GM18867 (cell line): ENCODE data around the gene CHST9.
A peak's percentile ranks its signal among the peaks of the same experiment; 100 is the strongest.
"Not testable (repeated sequence)": the region's sequence is repeated elsewhere in the genome, so short reads cannot be mapped to it uniquely, and the experiment has no call there.

Experiments
- ATAC-seq: cut with Tn5 transposase; IDR thresholded peaks from one replicate; pipeline ENCODE4 v1.9.1; 2021; ENCODE audit warnings: mild to moderate bottlenecking, moderate library complexity; ENCODE audit not compliant: unreplicated experiment

The CHST9 gene

GRCh38 chr18:27009293-27009692 is 175.8 kb downstream of the CHST9 start:
- no peak for ATAC-seq

GRCh38 chr18:27008575-27008974 is 176.5 kb downstream of the CHST9 start:
- no peak for ATAC-seq

- ATAC-seq, result no peak
Observed at GRCh38 chr18:27007880-27008279, 177.2 kb downstream of the CHST9 start.

- peak; percentile 80 for ATAC-seq
Observed at GRCh38 chr18:27005589-27005988, 179.5 kb downstream of the CHST9 start.

GRCh38 chr18:27004056-27004829 is 180.9 kb downstream of the CHST9 start:
- no peak for ATAC-seq

GRCh38 chr18:26999797-27000196 is 185.3 kb downstream of the CHST9 start:
- ATAC-seq, result no peak

GRCh38 chr18:26993568-26993967 is 191.5 kb downstream of the CHST9 start:
- ATAC-seq, result peak; percentile 78

GRCh38 chr18:26992926-26993325 is 192.2 kb downstream of the CHST9 start:
- peak; percentile 67 for ATAC-seq

GRCh38 chr18:26989842-26990241 is 195.3 kb downstream of the CHST9 start:
- ATAC-seq, result no peak

- no peak for ATAC-seq
Observed at GRCh38 chr18:26981360-26982082, 203.6 kb downstream of the CHST9 start.

GRCh38 chr18:26978812-26979341 is 206.2 kb downstream of the CHST9 start:
- ATAC-seq, result peak; percentile 98

- ATAC-seq, result no peak
Observed at GRCh38 chr18:26977781-26978180, 207.3 kb downstream of the CHST9 start.

- no peak for ATAC-seq
Observed at GRCh38 chr18:26976206-26976605, 208.9 kb downstream of the CHST9 start.

GRCh38 chr18:26972549-26972948 is 212.6 kb downstream of the CHST9 start:
- not testable (repeated sequence) for ATAC-seq

GRCh38 chr18:26971409-26971808 is 213.7 kb downstream of the CHST9 start:
- ATAC-seq, result no peak

GRCh38 chr18:26970637-26971036 is 214.5 kb downstream of the CHST9 start:
- no peak for ATAC-seq

GRCh38 chr18:26965206-26965605 is 219.9 kb downstream of the CHST9 start:
- no peak for ATAC-seq

- no peak for ATAC-seq
Observed at GRCh38 chr18:26963292-26963691, 221.8 kb downstream of the CHST9 start.

GRCh38 chr18:26961839-26962238 is 223.3 kb downstream of the CHST9 start:
- no peak for ATAC-seq

GRCh38 chr18:26960911-26961310 is 224.2 kb downstream of the CHST9 start:
- ATAC-seq, result no peak

GRCh38 chr18:26956863-26957262 is 228.2 kb downstream of the CHST9 start:
- ATAC-seq, result no peak

GRCh38 chr18:26948703-26949102 is 236.4 kb downstream of the CHST9 start:
- no peak for ATAC-seq
